Heart left ventricle (tissue), 16 donors: ENCODE data around the gene RNU5B-1. TPM values are rescaled to one million over a fixed set of nuclear protein-coding genes. Genes with fewer than 3 reads are reported as not detected.
A peak's percentile ranks its signal among the peaks of the same experiment; 100 is the strongest.

Source experiments
- ATAC-seq, 4 donors: fragments of 200-7000 bp; cut with Tn5 transposase; one replicate each; pipeline ENCODE4 v1.9.1; 2020 to 2022; ENCODE audit warnings: moderate library complexity in 4 of 4, mild to moderate bottlenecking in 3 of 4, moderate number of reproducible peaks in 1 of 4
- DNase-seq, 5 donors: peaks; one replicate each; pipeline ENCODE4 v3.0.0-alpha.2; 2020
- H3K27ac ChIP-seq, 12 donors: fragments of 200-600 bp; sonication (generic) in 4 of 12; one replicate each; pipeline versions ENCODE4 v1.5.0 to v1.8.0; 2016 to 2022; ENCODE audit warnings: mild to moderate bottlenecking in 2 of 12
- H3K27me3 ChIP-seq, 9 donors: fragments of 200-600 bp; sonication (generic) in 2 of 9; one replicate each; pipeline versions ENCODE4 v1.5.1 to v1.8.0; 2016 to 2022; ENCODE audit warnings: mild to moderate bottlenecking in 3 of 9
- H3K36me3 ChIP-seq, 9 donors: fragments of 200-600 bp; sonication (generic) in 2 of 9; one replicate each; pipeline versions ENCODE4 v1.5.0 to v1.8.0; 2018 to 2022; ENCODE audit warnings: mild to moderate bottlenecking in 2 of 9
- H3K4me1 ChIP-seq, 12 donors: fragments of 200-600 bp; sonication (generic) in 4 of 12; one replicate each; pipeline versions ENCODE4 v1.5.0 to v1.8.0; 2016 to 2022; ENCODE audit warnings: mild to moderate bottlenecking in 3 of 12
- H3K4me3 ChIP-seq, 12 donors: fragments of 200-600 bp; sonication (generic) in 4 of 12; one replicate each; pipeline versions ENCODE4 v1.5.0 to v1.8.0; 2017 to 2022; ENCODE audit warnings: mild to moderate bottlenecking in 9 of 12, moderate library complexity in 4 of 12
- H3K9me3 ChIP-seq, 12 donors: fragments of 200-600 bp; sonication (generic) in 4 of 12; one replicate each; pipeline versions ENCODE4 v1.5.0 to v1.8.0; 2016 to 2022; ENCODE audit warnings: mild to moderate bottlenecking in 1 of 12
- CTCF ChIP-seq, 12 donors: fragments of 200-600 bp; sonication (generic) in 4 of 12; IDR thresholded peaks; one replicate each; pipeline versions ENCODE4 v1.5.0 to v1.8.0; 2018 to 2022; ENCODE audit warnings: antibody characterized with exemption in 12 of 12, mild to moderate bottlenecking in 5 of 12
- POLR2A ChIP-seq, 2 donors: fragments of 450-650 bp; IDR thresholded peaks; one replicate each; pipeline ENCODE4 v1.6.1; 2017; ENCODE audit warnings: antibody characterized with exemption in 2 of 2, mild to moderate bottlenecking in 2 of 2, moderate library complexity in 2 of 2
- WGBS, 4 donors: extraction: QIAGEN DNeasy Blood & Tissue Kit in 2 of 4; methylation state at CpG; one replicate each; pipeline versions ENCODE4 v1.1.5 to v1.1.7; 2013 to 2018; 5-methylcytosine and 5-hydroxymethylcytosine counted together
- intact Hi-C, 10 donors: fragments of 100-400 bp; cut with DNase I; formaldehyde crosslinking; loops; one replicate each; pipeline versions ENCODE4 v1.11.1 to v1.14.2; 2022
- polyA plus RNA-seq, 2 donors: library from polyadenylated mRNA; stranded (reverse); fragments of 200-250 nt; gene quantifications; one replicate each; pipeline ENCODE4 v1.2.3, GENCODE V29; 2013
- total RNA-seq, 9 donors: library from RNA; depleted of rRNA in 2 of 9; stranded (reverse); fragments of >200 nt in 2 of 9; fragmentation: NEBNext Ultra II Directional in 3 of 9; extraction: Animal tissue kit (Norgen Biotek cat#: 25700) in 3 of 9; gene quantifications; one replicate each; pipeline versions ENCODE4 v1.1.0 to v1.2.4, GENCODE V29; 2016 to 2023
- donor health status: ischemic (EF 13 %, LVEDD 7.1; RV severe dilation, severe dysfunction).
- donor health status: healthy with polysubstance abuse.
- donor health status: DM: no; HTN: yes; CAD: no.
- donor health status: DM: no; HTN: no; CAD: no.
- donor health status: ischemic (EF 25% LVEDD 6.9; RV normal size, moderate dysfunction).
- donor health status: ischemic (EF 25% LVEDD 5.7; RV mildly dilated, moderate dysfunction).
- donor health status: healthy.
- donor health status: DM: yes; HTN: yes; CAD: no.
- donor health status: ischemic (EF 35%, LVEDD 5.7; RV mildly dilated, moderate dysfunction).
- donor health status: nonischemic (EF 11% LVEDD 7.7; RV severe dilation, severe dysfunction).
- donor health status: DM: yes; HTN: yes; CAD: no.
- donor health status: PGD.
- donor health status: ischemic (EF 29% LVEDD 5.4; RV normal size, mild dysfunction).
- donor health status: nonischemic (EF 23%, LVEDD 6.1; RV moderate dilation, normal function).

Gene RNU5B-1
- total and polyA plus RNA-seq, 11 donors, result 18.6 to 30.4 TPM; not detected in 9

- peak; percentile 89 to 96 (median 92) for TF ChIP-seq CTCF (IDR thresholded peaks at IDR 0.05)
- no peak for TF ChIP-seq POLR2A (IDR thresholded peaks at IDR 0.05)
- intact Hi-C loops, result loop anchor here (1.0 to 5.0 kb wide), 4 partner anchors 66 to 83 kb away; no protein-coding TSS in a partner anchor
- Histone ChIP-seq H3K27ac (no peak overlapping the region), H3K9me3 (no peaks in the 10 kb centered on the region), H3K36me3 (no peaks in the 10 kb centered on the region), H3K4me1 (peaks cover 0 to 8% (median 0%) of the 10 kb centered on the region in 12 donors), H3K27me3 (no peaks in the 10 kb centered on the region), H3K4me3 (no peak overlapping the region)
- DNase-seq (peak; percentile 74 to 83 (median 77)), ATAC-seq (peak; percentile 79 to 91 (median 90))
- WGBS, 4 donors, result 37 to 38% (median 38%) methylated on average over 5 of the region's 5 CpGs
These were observed 14.4 kb downstream of the RNU5B-1 start for GRCh38 chr15:65318870-65319356.

GRCh38 chr15:65323071-65323511 lies 18.6 kb downstream of the RNU5B-1 start:
- ATAC-seq (peak; percentile 77 to 90 (median 84)), DNase-seq (peak in 4 of 5 donors; percentile 75 to 86 (median 78))
- no peak for TF ChIP-seq POLR2A (IDR thresholded peaks at IDR 0.05)
- TF ChIP-seq CTCF (IDR thresholded peaks at IDR 0.05), result no peak
- no peak overlapping the region for H3K4me3 ChIP-seq
- H3K27me3 ChIP-seq, result no peaks in the 10 kb centered on the region
- no peaks in the 10 kb centered on the region for H3K36me3 ChIP-seq
- H3K9me3 ChIP-seq, result no peaks in the 10 kb centered on the region
- 2 to 4% (median 4%) methylated on average over 8 to 9 of the region's 9 CpGs for WGBS, 4 donors
- intact Hi-C loops, result loop anchor here in 1 of 10 donors (1.0 kb wide), 1 partner anchor 62 kb away; no protein-coding TSS in a partner anchor
- H3K4me1 ChIP-seq, result peaks cover 0 to 13% (median 3%) of the 10 kb centered on the region in 12 donors
- H3K27ac ChIP-seq, result no peak overlapping the region

GRCh38 chr15:65326117-65326526 lies 21.6 kb downstream of the RNU5B-1 start:
- Histone ChIP-seq H3K9me3 (no peaks in the 10 kb centered on the region), H3K4me3 (no peak overlapping the region), H3K36me3 (no peaks in the 10 kb centered on the region), H3K27me3 (no peaks in the 10 kb centered on the region), H3K4me1 (peaks cover 0 to 13% (median 3%) of the 10 kb centered on the region in 12 donors), H3K27ac (no peak overlapping the region)
- whole genome bisulfite sequencing, 4 donors, result 44 to 64% (median 58%) methylated on average over 8 to 12 of the region's 12 CpGs
- DNase-seq (peak in 4 of 5 donors; percentile 47 to 52 (median 48)), ATAC-seq (peak in 3 of 4 donors; percentile 40 to 69 (median 59))
- TF ChIP-seq POLR2A (IDR thresholded peaks at IDR 0.05) (no peak), CTCF (IDR thresholded peaks at IDR 0.05) (no peak)
- intact Hi-C loops, result no loop called here

- Histone ChIP-seq H3K36me3 (no peaks in the 10 kb centered on the region), H3K9me3 (no peaks in the 10 kb centered on the region), H3K4me3 (no peak overlapping the region), H3K27me3 (no peaks in the 10 kb centered on the region), H3K27ac (no peak overlapping the region), H3K4me1 (peaks cover 0 to 13% (median 3%) of the 10 kb centered on the region in 12 donors)
- TF ChIP-seq CTCF (IDR thresholded peaks at IDR 0.05) (no peak), POLR2A (IDR thresholded peaks at IDR 0.05) (no peak)
- 92 to 94% (median 93%) methylated on average over 2 of the region's 2 CpGs for WGBS, 4 donors
- DNase-seq (no peak), ATAC-seq (no peak)
- intact Hi-C loops, result no loop called here
These were observed 22.3 kb downstream of the RNU5B-1 start for GRCh38 chr15:65326818-65327217.
